Gastrocnemius medialis (tissue), 4 donors: ENCODE results near the gene CD63.

Experiments
- POLR2A ChIP-seq, 2 donors: fragments of 450-650 bp; IDR thresholded peaks; one replicate each; pipeline ENCODE4 v1.6.1; 2017; ENCODE audit warnings: antibody characterized with exemption in 2 of 2, mild to moderate bottlenecking in 2 of 2, moderate library complexity in 2 of 2
- TF ChIP-seq, protein P1 (sequence below), 5 experiments: fragments of 450-650 bp in 3 of 5; fragments of 200-600 bp in 2 of 5; sonication (generic) in 2 of 5; IDR thresholded peaks in 4 of 5; conservative IDR thresholded peaks in 1 of 5; 1 replicate in 4 of 5; 2 replicates in 1 of 5; pipeline ENCODE4 v1.5.1; 2016 to 2019; ENCODE audit warnings: antibody characterized with exemption in 5 of 5, mild to moderate bottlenecking in 3 of 5, moderate library complexity in 3 of 5

GRCh38 chr12:55703288-55703687 lies 25.5 kb downstream of the CD63 start:
- no peak for TF ChIP-seq POLR2A (IDR thresholded peaks at IDR 0.05)
- TF ChIP-seq, protein P1, sequence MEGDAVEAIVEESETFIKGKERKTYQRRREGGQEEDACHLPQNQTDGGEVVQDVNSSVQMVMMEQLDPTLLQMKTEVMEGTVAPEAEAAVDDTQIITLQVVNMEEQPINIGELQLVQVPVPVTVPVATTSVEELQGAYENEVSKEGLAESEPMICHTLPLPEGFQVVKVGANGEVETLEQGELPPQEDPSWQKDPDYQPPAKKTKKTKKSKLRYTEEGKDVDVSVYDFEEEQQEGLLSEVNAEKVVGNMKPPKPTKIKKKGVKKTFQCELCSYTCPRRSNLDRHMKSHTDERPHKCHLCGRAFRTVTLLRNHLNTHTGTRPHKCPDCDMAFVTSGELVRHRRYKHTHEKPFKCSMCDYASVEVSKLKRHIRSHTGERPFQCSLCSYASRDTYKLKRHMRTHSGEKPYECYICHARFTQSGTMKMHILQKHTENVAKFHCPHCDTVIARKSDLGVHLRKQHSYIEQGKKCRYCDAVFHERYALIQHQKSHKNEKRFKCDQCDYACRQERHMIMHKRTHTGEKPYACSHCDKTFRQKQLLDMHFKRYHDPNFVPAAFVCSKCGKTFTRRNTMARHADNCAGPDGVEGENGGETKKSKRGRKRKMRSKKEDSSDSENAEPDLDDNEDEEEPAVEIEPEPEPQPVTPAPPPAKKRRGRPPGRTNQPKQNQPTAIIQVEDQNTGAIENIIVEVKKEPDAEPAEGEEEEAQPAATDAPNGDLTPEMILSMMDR (IDR thresholded peaks at IDR 0.05 in 4 of 5, conservative IDR thresholded peaks at IDR 0.05 in 1 of 5): no peak
